Measurements from ENCODE around the gene VPS35L.

The VPS35L gene

GRCh38 chr16:19555186-19555937 is at the start of gene VPS35L:
Gene VPS35L (plus strand): TSS chr16:19555703. CDS start chr16:19555730, 27 bp downstream.
- in situ Hi-C loops (cut with MboI; ENCODE audit: low sequenced_read_pairs) = no loop called here

GRCh38 chr16:19506965-19507364 is 48.5 kb upstream of the VPS35L start:
- in situ Hi-C loops (cut with MboI; ENCODE audit: low sequenced_read_pairs) = loop anchor here (25.0 kb wide), 1 partner anchor 420 kb away; no protein-coding TSS in a partner anchor

- in situ Hi-C loops (cut with MboI; ENCODE audit: low sequenced_read_pairs) = loop anchor here (25.0 kb wide), 1 partner anchor 421 kb away; no protein-coding TSS in a partner anchor
These were observed 47.6 kb upstream of the VPS35L start for GRCh38 chr16:19507867-19508266.

GRCh38 chr16:19512297-19512696 is 43.2 kb upstream of the VPS35L start:
- in situ Hi-C loops (cut with MboI; ENCODE audit: low sequenced_read_pairs) = loop anchor here (25.0 kb wide), 1 partner anchor 425 kb away; no protein-coding TSS in a partner anchor

- in situ Hi-C loops (cut with MboI; ENCODE audit: low sequenced_read_pairs) = loop anchor here (25.0 kb wide), 1 partner anchor 426 kb away; no protein-coding TSS in a partner anchor
These were observed 42.0 kb upstream of the VPS35L start for GRCh38 chr16:19513377-19514053.

- in situ Hi-C loops (cut with MboI; ENCODE audit: low sequenced_read_pairs) = loop anchor here (25.0 kb wide), 1 partner anchor 428 kb away; no protein-coding TSS in a partner anchor
These were observed 39.7 kb upstream of the VPS35L start for GRCh38 chr16:19515757-19516156.

GRCh38 chr16:19517424-19518089 is 37.9 kb upstream of the VPS35L start:
- in situ Hi-C loops (cut with MboI; ENCODE audit: low sequenced_read_pairs) = loop anchor here (25.0 kb wide), 1 partner anchor 430 kb away; no protein-coding TSS in a partner anchor

GRCh38 chr16:19518388-19518787 is 37.1 kb upstream of the VPS35L start:
- in situ Hi-C loops (cut with MboI; ENCODE audit: low sequenced_read_pairs) = loop anchor here (25.0 kb wide), 1 partner anchor 431 kb away; no protein-coding TSS in a partner anchor

- in situ Hi-C loops (cut with MboI; ENCODE audit: low sequenced_read_pairs) = loop anchor here (25.0 kb wide), 1 partner anchor 434 kb away; no protein-coding TSS in a partner anchor
These were observed 34.6 kb upstream of the VPS35L start for GRCh38 chr16:19520861-19521331.

- in situ Hi-C loops (cut with MboI; ENCODE audit: low sequenced_read_pairs) = loop anchor here (25.0 kb wide), 1 partner anchor 434 kb away; no protein-coding TSS in a partner anchor
These were observed 33.8 kb upstream of the VPS35L start, which contains the start of gene GDE1 for GRCh38 chr16:19521471-19522396. Gene GDE1 (minus strand): TSS chr16:19522098. CDS start chr16:19521964, 134 bp downstream.

GRCh38 chr16:19522397-19522732 is 33.1 kb upstream of the VPS35L start:
- in situ Hi-C loops (cut with MboI; ENCODE audit: low sequenced_read_pairs) = loop anchor here (25.0 kb wide), 1 partner anchor 435 kb away; no protein-coding TSS in a partner anchor

- in situ Hi-C loops (cut with MboI; ENCODE audit: low sequenced_read_pairs) = loop anchor here (25.0 kb wide), 1 partner anchor 435 kb away; no protein-coding TSS in a partner anchor
These were observed 32.7 kb upstream of the VPS35L start for GRCh38 chr16:19522760-19523159.

GRCh38 chr16:19523184-19523558 is 32.3 kb upstream of the VPS35L start:
- in situ Hi-C loops (cut with MboI; ENCODE audit: low sequenced_read_pairs) = loop anchor here (25.0 kb wide), 1 partner anchor 436 kb away; no protein-coding TSS in a partner anchor

- in situ Hi-C loops (cut with MboI; ENCODE audit: low sequenced_read_pairs) = loop anchor here (25.0 kb wide), 1 partner anchor 436 kb away; no protein-coding TSS in a partner anchor
These were observed 31.7 kb upstream of the VPS35L start, which contains the start of gene CCP110 for GRCh38 chr16:19523559-19524355. Gene CCP110 (plus strand): TSS chr16:19523942. CDS start chr16:19527882, 3,940 bp downstream.

GRCh38 chr16:19524356-19524615 is 31.2 kb upstream of the VPS35L start:
- in situ Hi-C loops (cut with MboI; ENCODE audit: low sequenced_read_pairs) = loop anchor here (25.0 kb wide), 1 partner anchor 437 kb away; no protein-coding TSS in a partner anchor

- in situ Hi-C loops (cut with MboI; ENCODE audit: low sequenced_read_pairs) = loop anchor here (25.0 kb wide), 1 partner anchor 437 kb away; no protein-coding TSS in a partner anchor
These were observed 30.7 kb upstream of the VPS35L start for GRCh38 chr16:19524616-19525384.

- in situ Hi-C loops (cut with MboI; ENCODE audit: low sequenced_read_pairs) = no loop called here
These were observed 30.1 kb upstream of the VPS35L start for GRCh38 chr16:19525385-19525723.

GRCh38 chr16:19527161-19527560 is 28.3 kb upstream of the VPS35L start:
- in situ Hi-C loops (cut with MboI; ENCODE audit: low sequenced_read_pairs) = no loop called here

Measured in HL-60/S4 treated with retinoic acid at 250 ng/mL for 4 days and 3 days (cell line).